CD14-positive monocyte (primary cell): ENCODE data around the gene EPB41L4A. TPM values are rescaled to one million over a fixed set of nuclear protein-coding genes. Genes with fewer than 3 reads are reported as not detected.

Experiments used
- DNase-seq, 3 donors: peaks; one replicate each; pipeline ENCODE4 v3.0.0-alpha.2; 2011 to 2022
- H2AFZ ChIP-seq: 2 replicates; pipeline ENCODE4 v1.6.0; 2012; ENCODE audit warnings: mild to moderate bottlenecking, low read depth, low read length, inconsistent platforms; ENCODE audit not compliant: insufficient read depth, poor library complexity, severe bottlenecking
- H3K27ac ChIP-seq, 2 donors: 1 replicate in 1 of 2; 2 replicates in 1 of 2; pipeline ENCODE4 v1.5.1; 2012 to 2013; ENCODE audit warnings: low read length in 2 of 2, control low read depth in 1 of 2, inconsistent platforms in 1 of 2, low read depth in 1 of 2, mild to moderate bottlenecking in 1 of 2
- H3K27me3 ChIP-seq, 2 donors: one replicate each; pipeline versions ENCODE4 v1.6.0 to v1.6.1; 2011 to 2013; ENCODE audit warnings: low read length in 2 of 2; ENCODE audit not compliant: control insufficient read depth in 2 of 2, insufficient read depth in 2 of 2
- H3K36me3 ChIP-seq, 2 donors: replicated peaks in 1 of 2; 1 replicate in 1 of 2; 2 replicates in 1 of 2; pipeline versions ENCODE4 v1.5.1 to v1.6.1; 2012 to 2013; ENCODE audit warnings: low read length in 2 of 2, control low read depth in 1 of 2, inconsistent platforms in 1 of 2, mild to moderate bottlenecking in 1 of 2; ENCODE audit not compliant: insufficient read depth in 2 of 2, control insufficient read depth in 1 of 2
- H3K4me1 ChIP-seq, 2 donors: 1 replicate in 1 of 2; 2 replicates in 1 of 2; pipeline versions ENCODE4 v1.5.1 to v1.6.1; 2012 to 2013; ENCODE audit warnings: low read length in 2 of 2, control low read depth in 1 of 2, inconsistent platforms in 1 of 2, mild to moderate bottlenecking in 1 of 2, moderate library complexity in 1 of 2; ENCODE audit not compliant: insufficient read depth in 2 of 2, control insufficient read depth in 1 of 2
- H3K4me2 ChIP-seq: replicated peaks from 2 replicates; pipeline ENCODE3; 2012; ENCODE audit warnings: low read length, moderate library complexity, mild to moderate bottlenecking; ENCODE audit not compliant: poor library complexity, severe bottlenecking; ENCODE audit errors: extremely low read depth
- H3K4me3 ChIP-seq, 3 experiments: fragments of 200-600 bp in 1 of 3; sonication (generic) in 1 of 3; replicated peaks in 1 of 3; 1 replicate in 2 of 3; 2 replicates in 1 of 3; pipeline ENCODE4 v1.5.1; 2011 to 2013; ENCODE audit warnings: low read length in 3 of 3, mild to moderate bottlenecking in 3 of 3, control low read depth in 2 of 3, low read depth in 2 of 3, inconsistent platforms in 1 of 3, moderate library complexity in 1 of 3
- H3K79me2 ChIP-seq: 2 replicates; pipeline ENCODE4 v1.6.0; 2012; ENCODE audit warnings: mild to moderate bottlenecking, control low read depth, inconsistent platforms, low read length, moderate library complexity; ENCODE audit not compliant: insufficient read depth
- H3K9ac ChIP-seq: 2 replicates; pipeline ENCODE4 v1.6.0; 2017; ENCODE audit warnings: low read length, mild to moderate bottlenecking; ENCODE audit not compliant: insufficient read depth, poor library complexity, severe bottlenecking
- H3K9me3 ChIP-seq, 2 donors: replicated peaks in 1 of 2; 1 replicate in 1 of 2; 2 replicates in 1 of 2; pipeline versions ENCODE4 v1.5.1 to v1.6.1; 2012 to 2013; ENCODE audit warnings: low read length in 2 of 2, control low read depth in 1 of 2; ENCODE audit not compliant: control insufficient read depth in 1 of 2, insufficient read depth in 1 of 2
- H4K20me1 ChIP-seq: 2 replicates; pipeline ENCODE4 v1.6.0; 2012; ENCODE audit warnings: mild to moderate bottlenecking, low read length, control low read depth, moderate library complexity; ENCODE audit not compliant: insufficient read depth
- H3K27ac Mint-ChIP-seq, 7 donors: one replicate each; pipeline ENCODE4 v1.8.0; 2020; ENCODE audit warnings: mild to moderate bottlenecking in 7 of 7, mixed read lengths in 7 of 7, moderate library complexity in 6 of 7, inconsistent platforms in 2 of 7
- H3K27me3 Mint-ChIP-seq, 3 donors: one replicate each; pipeline ENCODE4 v1.8.0; 2021 to 2022; ENCODE audit warnings: low read depth in 3 of 3, mild to moderate bottlenecking in 3 of 3, mixed read lengths in 3 of 3, moderate library complexity in 3 of 3, inconsistent platforms in 1 of 3
- H3K36me3 Mint-ChIP-seq, 2 donors: one replicate each; pipeline ENCODE4 v1.8.0; 2020; ENCODE audit warnings: mixed read lengths in 2 of 2, inconsistent platforms in 1 of 2, mild to moderate bottlenecking in 1 of 2
- H3K4me1 Mint-ChIP-seq: one replicate; pipeline ENCODE4 v1.8.0; 2020; ENCODE audit warnings: mild to moderate bottlenecking, mixed read lengths
- H3K4me3 Mint-ChIP-seq, 2 donors: one replicate each; pipeline ENCODE4 v1.8.0; 2020; ENCODE audit warnings: mild to moderate bottlenecking in 2 of 2, mixed read lengths in 2 of 2, moderate library complexity in 1 of 2
- H3K9me3 Mint-ChIP-seq, 7 donors: one replicate each; pipeline ENCODE4 v1.8.0; 2020 to 2022; ENCODE audit warnings: mixed read lengths in 7 of 7, mild to moderate bottlenecking in 6 of 7, moderate library complexity in 6 of 7, inconsistent platforms in 2 of 7
- intact Hi-C, 2 donors: fragments of 100-400 bp; cut with micrococcal nuclease; formaldehyde crosslinking; loops; one replicate each; pipeline versions ENCODE4 v1.15.0 to v1.15.1; 2023
- polyA plus RNA-seq, 3 donors: library from polyadenylated mRNA; depleted of rRNA in 1 of 3; unstranded in 2 of 3; stranded (reverse) in 1 of 3; fragments of 300-500 nt in 2 of 3; fragments of >200 nt in 1 of 3; fragmentation: Illumina TruSeq in 2 of 3; gene quantifications; 1 replicate in 2 of 3; 2 replicates in 1 of 3; pipeline ENCODE4 v1.2.3, GENCODE V29; 2012 to 2021
- TF ChIP-seq, protein P1 (sequence below): fragments of 200-600 bp; IDR thresholded peaks from one replicate; pipeline ENCODE4 v1.8.0; 2022; ENCODE audit warnings: antibody characterized with exemption, mild to moderate bottlenecking

Gene EPB41L4A
- polyA plus RNA-seq, 3 donors = 0.01 to 0.05 TPM; not detected in 1

DNA sequence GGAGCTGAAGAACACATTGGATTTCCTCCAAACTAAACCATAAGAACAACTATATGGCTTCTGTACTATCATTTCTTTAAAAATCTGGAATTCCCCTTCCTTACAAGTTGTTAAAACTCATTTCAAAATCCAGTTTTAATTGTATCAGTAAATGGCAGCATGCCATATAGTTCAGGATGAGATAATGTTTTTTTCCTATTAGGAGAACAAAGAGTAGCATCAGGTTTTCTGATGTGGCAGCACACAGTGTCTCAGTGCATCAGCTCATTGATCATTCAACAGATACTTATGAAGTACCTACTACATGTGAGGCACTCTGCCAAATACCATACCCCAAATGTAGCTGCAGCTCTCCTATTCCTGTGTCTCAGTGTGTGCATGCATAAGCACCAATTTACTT, 161.1 kb downstream of the EPB41L4A start:
- H3K4me1 Mint-ChIP-seq = no peaks in the 10 kb centered on the region
- DNase-seq = no peak
- no peaks in the 10 kb centered on the region for H3K36me3 Mint-ChIP-seq
- H3K79me2 ChIP-seq = no peaks in the 10 kb centered on the region
- intact Hi-C loops = no loop called here
- peaks cover 2 to 4% of the 10 kb centered on the region in 2 donors for H3K27me3 ChIP-seq
- no peaks in the 10 kb centered on the region for H3K36me3 ChIP-seq
- TF ChIP-seq, protein P1, sequence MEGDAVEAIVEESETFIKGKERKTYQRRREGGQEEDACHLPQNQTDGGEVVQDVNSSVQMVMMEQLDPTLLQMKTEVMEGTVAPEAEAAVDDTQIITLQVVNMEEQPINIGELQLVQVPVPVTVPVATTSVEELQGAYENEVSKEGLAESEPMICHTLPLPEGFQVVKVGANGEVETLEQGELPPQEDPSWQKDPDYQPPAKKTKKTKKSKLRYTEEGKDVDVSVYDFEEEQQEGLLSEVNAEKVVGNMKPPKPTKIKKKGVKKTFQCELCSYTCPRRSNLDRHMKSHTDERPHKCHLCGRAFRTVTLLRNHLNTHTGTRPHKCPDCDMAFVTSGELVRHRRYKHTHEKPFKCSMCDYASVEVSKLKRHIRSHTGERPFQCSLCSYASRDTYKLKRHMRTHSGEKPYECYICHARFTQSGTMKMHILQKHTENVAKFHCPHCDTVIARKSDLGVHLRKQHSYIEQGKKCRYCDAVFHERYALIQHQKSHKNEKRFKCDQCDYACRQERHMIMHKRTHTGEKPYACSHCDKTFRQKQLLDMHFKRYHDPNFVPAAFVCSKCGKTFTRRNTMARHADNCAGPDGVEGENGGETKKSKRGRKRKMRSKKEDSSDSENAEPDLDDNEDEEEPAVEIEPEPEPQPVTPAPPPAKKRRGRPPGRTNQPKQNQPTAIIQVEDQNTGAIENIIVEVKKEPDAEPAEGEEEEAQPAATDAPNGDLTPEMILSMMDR = no peak
- peaks cover 0 to 3% (median 0%) of the 10 kb centered on the region in 7 donors for H3K9me3 Mint-ChIP-seq
- H3K4me3 Mint-ChIP-seq = no peak overlapping the region
- no peak overlapping the region for H2AFZ ChIP-seq
- H3K9me3 ChIP-seq = no peaks in the 10 kb centered on the region
- no peak overlapping the region for H3K4me2 ChIP-seq
- H3K27ac Mint-ChIP-seq = no peak overlapping the region
- H3K4me1 ChIP-seq = no peaks in the 10 kb centered on the region
- H3K27me3 Mint-ChIP-seq = peaks cover 0 to 3% (median 2%) of the 10 kb centered on the region in 3 donors
- H3K27ac ChIP-seq = no peak overlapping the region
- H3K9ac ChIP-seq = no peak overlapping the region
- H3K4me3 ChIP-seq = no peak overlapping the region
- H4K20me1 ChIP-seq = no peaks in the 10 kb centered on the region

GRCh38 chr5:112257005-112257404, 162.1 kb downstream of the EPB41L4A start:
- intact Hi-C loops = no loop called here

More at GRCh38 chr5:112257005-112257404, 162.1 kb downstream of the EPB41L4A start:
- no peaks in the 10 kb centered on the region for H3K4me1 ChIP-seq
- Mint-ChIP-seq H3K27ac (no peak overlapping the region), H3K27me3 (peaks cover 0 to 3% (median 2%) of the 10 kb centered on the region in 3 donors), H3K9me3 (peaks cover 0 to 2% (median 0%) of the 10 kb centered on the region in 7 donors), H3K4me3 (no peak overlapping the region), H3K36me3 (no peaks in the 10 kb centered on the region), H3K4me1 (no peaks in the 10 kb centered on the region)
- DNase-seq = no peak
- no peak overlapping the region for H2AFZ ChIP-seq
- no peaks in the 10 kb centered on the region for H4K20me1 ChIP-seq
- H3K79me2 ChIP-seq = no peaks in the 10 kb centered on the region
- peaks cover 2 to 4% of the 10 kb centered on the region in 2 donors for H3K27me3 ChIP-seq
- H3K4me2 ChIP-seq = no peak overlapping the region
- H3K9me3 ChIP-seq = no peaks in the 10 kb centered on the region
- H3K9ac ChIP-seq = no peak overlapping the region
- H3K27ac ChIP-seq = no peak overlapping the region
- no peak overlapping the region for H3K4me3 ChIP-seq
- H3K36me3 ChIP-seq = no peaks in the 10 kb centered on the region
- TF ChIP-seq, protein P1 = no peak
